Measurements from ENCODE around the gene STK33.

GRCh38 chr11:8342821-8343681 is 251.0 kb downstream of the STK33 start:
- TF ChIP-seq CTCF (IDR thresholded peaks at IDR 0.05; ENCODE audit: low read length) = no peak
- TF ChIP-seq EZH2 (IDR thresholded peaks at IDR 0.05; ENCODE audit: borderline replicate concordance, low read length) = no peak
